ENCODE data around the gene PSAP. TPM values are rescaled to one million over a fixed set of nuclear protein-coding genes. Genes with fewer than 3 reads are reported as not detected.

The PSAP gene
- polyA plus RNA-seq, 1 donor: 540 TPM

DNA sequence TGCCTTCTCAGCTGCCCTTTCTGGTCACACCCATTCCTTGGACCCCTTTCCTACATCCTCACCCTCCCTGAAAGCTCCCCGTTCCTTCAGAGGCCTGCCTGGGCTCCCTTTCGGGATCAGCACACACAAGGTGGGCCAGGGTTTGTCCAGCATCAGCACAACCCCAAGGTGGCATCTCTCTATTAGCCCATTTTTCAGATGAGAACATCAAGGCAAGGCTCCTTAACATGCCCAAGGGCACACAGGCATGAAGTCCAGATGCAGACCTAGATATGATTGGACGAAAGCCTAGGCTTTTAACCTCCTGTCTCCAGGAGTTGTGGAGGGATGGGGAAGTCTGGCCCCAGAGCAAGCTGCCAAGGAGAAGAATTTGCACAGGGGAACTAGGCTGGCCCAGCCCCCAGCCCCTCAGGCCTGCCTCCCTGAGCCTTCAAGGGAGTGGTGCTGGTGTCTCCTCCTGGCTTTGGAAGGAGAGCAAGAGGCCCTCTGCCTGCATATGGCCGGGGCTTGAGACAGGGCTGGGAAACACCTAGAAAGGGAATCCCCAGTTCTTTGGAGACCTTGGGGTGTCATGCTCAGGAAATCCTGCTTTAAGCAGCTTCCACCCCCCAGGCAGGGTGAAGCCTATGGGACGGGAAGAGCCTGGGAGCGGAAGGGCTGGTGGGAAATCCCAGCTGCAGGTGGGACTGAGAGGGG, 68.7 kb downstream of the PSAP start:
- H3K27me3 ChIP-seq (ENCODE audit: control insufficient read depth, insufficient read depth, low read length): no peaks in the 10 kb centered on the region
- no peaks in the 10 kb centered on the region for H3K9me3 ChIP-seq (ENCODE audit: control insufficient read depth, low read depth, low read length)
- H3K4me3 ChIP-seq (ENCODE audit: low read length): no peak overlapping the region
- no CpG with 5 or more reads among the region's 6 CpGs for WGBS (ENCODE audit: insufficient coverage, low lambda C conversion rate)
- DNase-seq: no peak
- no peak overlapping the region for H3K27ac ChIP-seq (ENCODE audit: low read length)
- H3K36me3 ChIP-seq (ENCODE audit: control insufficient read depth, insufficient read depth, low read length): no peaks in the 10 kb centered on the region
- no peaks in the 10 kb centered on the region for H3K4me1 ChIP-seq (ENCODE audit: control insufficient read depth, insufficient read depth, low read length)

DNA sequence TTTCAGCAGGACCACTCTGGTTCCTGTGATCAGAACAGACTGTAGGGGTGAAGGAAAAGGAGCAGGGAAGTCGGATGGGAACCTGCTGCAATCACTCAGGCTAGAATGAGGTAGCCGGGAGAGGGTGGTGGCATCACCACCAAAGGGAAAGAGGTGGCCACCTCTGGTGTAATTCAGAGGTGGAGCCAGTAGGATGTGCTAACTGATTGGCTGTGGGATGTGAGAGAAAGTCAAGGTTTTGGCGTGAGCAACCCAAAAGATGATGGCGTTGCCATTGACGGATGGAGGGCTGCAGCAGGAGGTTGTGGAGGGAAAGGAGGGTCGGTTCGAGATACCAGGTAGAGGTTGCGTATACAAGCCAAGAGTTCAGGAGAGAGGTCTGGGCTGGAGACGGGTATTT, 70.3 kb downstream of the PSAP start:
- Histone ChIP-seq H3K27ac (ENCODE audit: low read length) (no peak overlapping the region), H3K4me1 (ENCODE audit: control insufficient read depth, insufficient read depth, low read length) (no peaks in the 10 kb centered on the region), H3K36me3 (ENCODE audit: control insufficient read depth, insufficient read depth, low read length) (no peaks in the 10 kb centered on the region), H3K4me3 (ENCODE audit: low read length) (no peak overlapping the region), H3K27me3 (ENCODE audit: control insufficient read depth, insufficient read depth, low read length) (no peaks in the 10 kb centered on the region), H3K9me3 (ENCODE audit: control insufficient read depth, low read depth, low read length) (no peaks in the 10 kb centered on the region)
- no peak for DNase-seq
- WGBS (ENCODE audit: insufficient coverage, low lambda C conversion rate): no CpG with 5 or more reads among the region's 9 CpGs

DNA sequence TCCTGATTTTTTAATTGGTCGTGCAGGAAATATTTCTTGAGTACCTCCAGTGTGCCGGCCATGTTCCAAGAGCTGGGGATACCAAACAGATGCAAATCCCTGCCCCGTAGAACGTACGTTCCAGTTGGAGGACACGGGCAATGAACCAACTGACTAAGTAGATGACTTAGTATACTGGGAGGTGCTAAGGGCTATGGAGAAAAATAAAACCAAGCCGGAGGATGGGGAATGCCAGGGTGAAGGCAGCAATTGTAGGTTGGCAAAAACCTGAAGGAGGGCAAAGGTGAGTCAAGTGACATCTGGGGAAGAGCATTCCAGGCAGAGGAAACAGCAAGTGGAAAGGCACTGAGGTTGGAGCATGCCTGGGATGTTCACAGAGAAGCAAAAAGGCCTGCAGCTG, 70.9 kb downstream of the PSAP start:
- Histone ChIP-seq H3K4me3 (ENCODE audit: low read length) (no peak overlapping the region), H3K36me3 (ENCODE audit: control insufficient read depth, insufficient read depth, low read length) (no peaks in the 10 kb centered on the region), H3K4me1 (ENCODE audit: control insufficient read depth, insufficient read depth, low read length) (no peaks in the 10 kb centered on the region), H3K27me3 (ENCODE audit: control insufficient read depth, insufficient read depth, low read length) (no peaks in the 10 kb centered on the region), H3K9me3 (ENCODE audit: control insufficient read depth, low read depth, low read length) (no peaks in the 10 kb centered on the region), H3K27ac (ENCODE audit: low read length) (no peak overlapping the region)
- no peak for DNase-seq
- 100% methylated on average over 2 of the region's 7 CpGs for WGBS (ENCODE audit: insufficient coverage, low lambda C conversion rate)

DNA sequence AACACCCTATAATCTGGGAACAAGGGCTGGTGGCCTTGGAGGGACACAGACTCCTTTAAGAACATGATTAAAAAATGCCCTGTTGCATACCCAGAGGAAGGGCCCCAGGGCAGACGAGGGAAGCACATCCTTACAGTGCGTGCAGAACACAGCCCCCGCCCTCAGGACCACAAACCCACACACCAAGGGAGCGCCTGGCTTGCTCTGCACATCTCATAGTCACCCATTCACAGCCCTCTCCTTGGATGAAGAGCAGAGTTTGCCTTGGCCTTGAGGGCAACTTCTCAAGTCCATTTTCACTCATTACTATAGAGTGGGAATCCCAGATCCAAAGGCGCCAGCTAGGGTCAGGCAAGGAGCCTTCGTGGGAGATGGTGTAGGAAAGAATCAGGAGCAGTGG, 71.4 kb downstream of the PSAP start:
- Histone ChIP-seq H3K4me3 (ENCODE audit: low read length) (no peak overlapping the region), H3K4me1 (ENCODE audit: control insufficient read depth, insufficient read depth, low read length) (no peaks in the 10 kb centered on the region), H3K27me3 (ENCODE audit: control insufficient read depth, insufficient read depth, low read length) (no peaks in the 10 kb centered on the region), H3K9me3 (ENCODE audit: control insufficient read depth, low read depth, low read length) (no peaks in the 10 kb centered on the region), H3K27ac (ENCODE audit: low read length) (no peak overlapping the region), H3K36me3 (ENCODE audit: control insufficient read depth, insufficient read depth, low read length) (no peaks in the 10 kb centered on the region)
- DNase-seq: no peak
- WGBS (ENCODE audit: insufficient coverage, low lambda C conversion rate): no CpG with 5 or more reads among the region's 6 CpGs

DNA sequence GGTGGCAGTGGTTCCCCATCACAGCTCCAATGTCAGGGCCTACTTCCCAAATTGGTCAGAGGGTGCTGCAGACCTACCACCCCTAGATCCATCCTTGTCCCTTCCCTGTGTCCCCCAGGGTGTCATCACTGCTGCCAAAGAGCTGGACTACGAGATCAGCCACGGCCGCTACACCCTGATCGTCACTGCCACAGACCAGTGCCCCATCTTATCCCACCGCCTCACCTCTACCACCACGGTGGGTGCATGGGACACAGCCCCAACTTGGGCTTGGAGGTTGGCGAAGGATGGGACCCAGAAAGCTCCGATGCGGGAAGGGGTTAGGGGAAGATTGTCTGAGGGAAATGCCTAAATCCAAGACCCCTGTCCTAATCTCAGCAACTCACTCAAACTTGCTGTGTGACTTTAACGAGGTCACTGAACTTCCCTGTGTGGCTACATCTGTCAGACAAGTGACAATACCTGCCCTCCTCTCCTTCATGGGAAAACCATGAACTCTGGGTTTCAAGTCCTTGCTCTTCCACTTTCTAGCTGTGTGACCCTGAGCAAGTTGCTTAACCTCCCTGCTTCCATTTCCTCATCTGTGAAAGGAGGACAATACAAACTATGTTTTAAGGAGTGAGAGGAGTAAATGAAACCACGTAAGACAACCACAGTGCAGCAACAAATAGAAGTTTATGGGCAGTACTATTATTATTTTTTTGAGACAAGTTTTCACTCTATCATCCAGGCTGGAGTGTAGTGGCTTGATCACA, 72.8 kb downstream of the PSAP start:
- no peaks in the 10 kb centered on the region for H3K9me3 ChIP-seq (ENCODE audit: control insufficient read depth, low read depth, low read length)
- H3K4me1 ChIP-seq (ENCODE audit: control insufficient read depth, insufficient read depth, low read length): peaks cover 8% of the 10 kb centered on the region
- H3K36me3 ChIP-seq (ENCODE audit: control insufficient read depth, insufficient read depth, low read length): no peaks in the 10 kb centered on the region
- 83% methylated on average over 1 of the region's 11 CpGs for WGBS (ENCODE audit: insufficient coverage, low lambda C conversion rate)
- no peak for DNase-seq
- no peaks in the 10 kb centered on the region for H3K27me3 ChIP-seq (ENCODE audit: control insufficient read depth, insufficient read depth, low read length)
- no peak overlapping the region for H3K27ac ChIP-seq (ENCODE audit: low read length)
- H3K4me3 ChIP-seq (ENCODE audit: low read length): no peak overlapping the region

DNA sequence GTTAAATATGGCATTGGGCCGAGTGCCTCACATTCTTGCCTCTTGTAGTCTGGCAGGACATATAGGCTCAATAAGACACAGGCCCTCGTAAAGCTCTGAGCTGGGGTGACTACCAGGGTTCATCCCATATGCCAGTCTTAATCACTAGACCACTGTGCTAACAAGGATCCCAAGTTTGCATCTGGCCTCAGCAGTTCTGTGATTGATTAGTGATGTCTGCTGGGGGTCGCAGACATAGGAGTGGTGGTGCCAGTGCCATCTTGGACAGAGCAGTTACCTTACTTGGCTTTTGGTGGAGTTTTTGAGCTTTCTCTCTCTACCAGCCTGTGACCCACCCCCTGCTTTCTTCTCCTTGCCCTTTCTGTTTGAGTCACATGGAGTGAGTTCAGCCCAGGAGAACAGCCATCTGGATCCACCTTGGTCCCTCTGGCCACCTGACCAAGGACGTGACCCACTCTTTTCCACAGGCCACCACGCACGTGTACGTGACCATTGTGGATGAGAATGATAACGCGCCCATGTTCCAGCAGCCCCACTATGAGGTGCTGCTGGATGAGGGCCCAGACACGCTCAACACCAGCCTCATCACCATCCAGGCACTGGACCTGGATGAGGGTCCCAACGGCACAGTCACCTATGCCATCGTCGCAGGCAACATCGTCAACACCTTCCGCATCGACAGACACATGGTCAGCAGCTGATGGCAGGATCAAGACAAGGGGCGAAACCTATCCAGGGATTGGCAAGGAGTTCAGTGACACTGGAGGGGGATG, 73.7 kb downstream of the PSAP start:
- DNase-seq: no peak
- Histone ChIP-seq H3K9me3 (ENCODE audit: control insufficient read depth, low read depth, low read length) (no peaks in the 10 kb centered on the region), H3K4me1 (ENCODE audit: control insufficient read depth, insufficient read depth, low read length) (peaks cover 16% of the 10 kb centered on the region), H3K27me3 (ENCODE audit: control insufficient read depth, insufficient read depth, low read length) (no peaks in the 10 kb centered on the region), H3K4me3 (ENCODE audit: low read length) (no peak overlapping the region), H3K27ac (ENCODE audit: low read length) (no peak overlapping the region), H3K36me3 (ENCODE audit: control insufficient read depth, insufficient read depth, low read length) (no peaks in the 10 kb centered on the region)
- no CpG with 5 or more reads among the region's 17 CpGs for WGBS (ENCODE audit: insufficient coverage, low lambda C conversion rate)

DNA sequence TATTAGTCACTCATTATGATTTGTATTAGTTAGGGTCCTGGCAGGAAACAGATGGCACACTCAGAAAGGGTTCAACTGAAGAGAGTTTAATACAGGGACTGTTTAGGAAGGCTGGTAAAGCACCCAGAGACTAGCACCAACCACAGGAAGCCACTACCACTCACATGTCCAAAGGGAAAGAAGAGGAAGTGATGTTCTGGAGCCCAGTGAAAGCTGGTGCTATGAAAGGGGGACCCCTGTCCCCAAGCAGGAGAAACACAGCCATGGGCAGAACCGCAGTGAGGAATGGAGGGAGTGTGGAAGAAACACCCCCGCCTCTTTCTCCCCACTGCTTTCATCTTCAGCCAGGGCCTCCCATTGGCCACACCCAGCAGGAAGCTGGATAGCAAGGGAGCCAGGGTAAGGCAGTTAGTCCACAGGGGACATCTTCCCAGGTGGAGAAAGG, 74.5 kb downstream of the PSAP start:
- H3K27me3 ChIP-seq (ENCODE audit: control insufficient read depth, insufficient read depth, low read length): no peaks in the 10 kb centered on the region
- DNase-seq: no peak
- peaks cover 25% of the 10 kb centered on the region for H3K4me1 ChIP-seq (ENCODE audit: control insufficient read depth, insufficient read depth, low read length)
- no CpG with 5 or more reads among the region's 2 CpGs for WGBS (ENCODE audit: insufficient coverage, low lambda C conversion rate)
- no peak overlapping the region for H3K4me3 ChIP-seq (ENCODE audit: low read length)
- H3K9me3 ChIP-seq (ENCODE audit: control insufficient read depth, low read depth, low read length): no peaks in the 10 kb centered on the region
- H3K36me3 ChIP-seq (ENCODE audit: control insufficient read depth, insufficient read depth, low read length): no peaks in the 10 kb centered on the region
- H3K27ac ChIP-seq (ENCODE audit: low read length): no peak overlapping the region

DNA sequence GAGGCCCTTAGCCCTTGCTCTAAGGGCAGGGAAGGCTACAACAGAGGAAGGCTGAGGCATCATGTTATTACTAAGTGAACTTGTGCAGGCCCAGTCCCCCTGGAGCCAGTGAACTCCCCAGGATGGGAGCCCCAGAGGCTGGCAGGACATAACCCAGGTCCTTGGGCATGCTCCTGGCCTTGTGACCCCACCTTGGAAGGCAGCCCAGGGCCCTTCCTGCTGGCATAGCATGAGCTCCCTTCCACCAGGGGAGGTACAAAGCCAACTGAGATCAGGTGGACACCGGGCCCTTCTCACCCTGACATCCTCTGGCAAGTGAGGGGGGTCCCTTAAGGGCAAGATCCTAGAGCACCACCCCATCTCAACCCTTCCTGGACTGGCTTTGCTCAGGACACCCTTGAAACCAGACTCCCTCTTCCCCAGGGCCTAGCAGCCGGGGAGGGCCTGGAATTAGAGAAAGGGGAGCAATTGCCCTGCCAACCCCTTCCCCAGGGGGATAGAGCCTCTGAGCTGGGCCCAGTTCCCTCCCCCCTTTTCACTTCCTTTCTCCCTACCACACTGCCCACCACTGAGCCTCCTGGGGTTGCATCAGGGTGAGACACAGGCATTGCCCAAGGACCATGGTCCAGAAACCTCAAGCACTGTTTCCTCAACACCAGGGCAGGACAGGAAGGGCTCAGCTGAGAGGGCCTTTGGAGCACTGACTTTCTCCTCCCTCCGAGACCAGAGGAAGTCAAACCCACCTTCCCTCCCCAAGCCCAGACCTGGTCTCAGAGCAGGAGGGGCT, 75.9 kb downstream of the PSAP start:
- no CpG with 5 or more reads among the region's 3 CpGs for WGBS (ENCODE audit: insufficient coverage, low lambda C conversion rate)
- no peaks in the 10 kb centered on the region for H3K36me3 ChIP-seq (ENCODE audit: control insufficient read depth, insufficient read depth, low read length)
- H3K27me3 ChIP-seq (ENCODE audit: control insufficient read depth, insufficient read depth, low read length): no peaks in the 10 kb centered on the region
- no peaks in the 10 kb centered on the region for H3K9me3 ChIP-seq (ENCODE audit: control insufficient read depth, low read depth, low read length)
- no peak for DNase-seq
- H3K4me1 ChIP-seq (ENCODE audit: control insufficient read depth, insufficient read depth, low read length): peaks cover 37% of the 10 kb centered on the region
- H3K27ac ChIP-seq (ENCODE audit: low read length): no peak overlapping the region
- no peak overlapping the region for H3K4me3 ChIP-seq (ENCODE audit: low read length)

DNA sequence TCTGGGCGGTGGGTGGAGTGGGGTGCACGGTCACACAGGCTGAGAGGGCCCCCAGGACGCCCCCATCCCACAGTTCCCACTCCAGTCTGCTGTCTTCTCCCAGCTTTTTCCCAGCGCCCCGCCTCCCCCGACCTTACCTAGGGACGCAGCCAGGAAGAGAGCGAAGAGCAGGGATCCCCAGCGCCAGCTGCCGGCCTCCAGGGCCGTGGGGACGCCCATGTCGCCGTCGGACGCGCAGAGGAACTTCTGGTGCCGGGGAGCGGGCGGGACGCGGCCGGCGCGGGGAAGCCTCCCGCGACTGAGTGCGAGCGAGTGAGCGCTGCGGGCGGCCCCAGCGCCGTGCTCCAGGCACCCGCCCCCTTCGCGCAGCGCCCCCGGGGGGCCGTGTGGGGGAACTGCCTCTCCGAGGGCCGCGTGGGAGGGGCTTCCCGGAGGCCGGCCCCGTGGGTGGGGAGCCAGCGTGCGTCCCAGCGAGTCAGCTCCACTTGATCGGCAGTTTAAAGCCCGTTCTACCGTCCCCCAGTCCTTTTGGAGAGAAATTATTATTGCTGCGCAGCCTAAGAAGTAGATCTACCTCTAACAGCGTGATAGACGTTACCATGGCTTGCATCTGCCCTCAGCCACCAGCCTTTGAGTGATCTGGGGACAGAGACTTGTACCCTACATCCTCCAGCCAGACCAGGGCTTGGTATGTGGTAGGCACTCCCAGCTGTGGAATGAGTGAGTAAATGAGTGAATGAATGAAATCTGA, 77.7 kb downstream of the PSAP start, which contains the start of gene VSIR:
Gene VSIR, minus strand, starts transcription at position 300 of the 751 bp plus-strand sequence. Its CDS starts 81 bp downstream, at position 219.
- DNase-seq: peak; percentile 85 to 91
- Histone ChIP-seq H3K27me3 (ENCODE audit: control insufficient read depth, insufficient read depth, low read length) (no peaks in the 10 kb centered on the region), H3K4me1 (ENCODE audit: control insufficient read depth, insufficient read depth, low read length) (peaks cover 50% of the 10 kb centered on the region), H3K27ac (ENCODE audit: low read length) (peak within 1 kb of the TSS; percentile 58), H3K4me3 (ENCODE audit: low read length) (peak within 1 kb of the TSS; percentile 80), H3K9me3 (ENCODE audit: control insufficient read depth, low read depth, low read length) (no peaks in the 10 kb centered on the region), H3K36me3 (ENCODE audit: control insufficient read depth, insufficient read depth, low read length) (no peaks in the 10 kb centered on the region)
- no CpG with 5 or more reads among the region's 55 CpGs for WGBS (ENCODE audit: insufficient coverage, low lambda C conversion rate)

Measured in large intestine (tissue), 3 donors.